CD14-positive monocyte (primary cell): ENCODE results near the gene RARRES2. TPM values are rescaled to one million over a fixed set of nuclear protein-coding genes. Genes with fewer than 3 reads are reported as not detected.

Source experiments
- DNase-seq, 3 donors: peaks; one replicate each; pipeline ENCODE4 v3.0.0-alpha.2; 2011 to 2022
- H2AFZ ChIP-seq: 2 replicates; pipeline ENCODE4 v1.6.0; 2012; ENCODE audit warnings: mild to moderate bottlenecking, low read depth, low read length, inconsistent platforms; ENCODE audit not compliant: insufficient read depth, poor library complexity, severe bottlenecking
- H3K27ac ChIP-seq, 2 donors: 1 replicate in 1 of 2; 2 replicates in 1 of 2; pipeline ENCODE4 v1.5.1; 2012 to 2013; ENCODE audit warnings: low read length in 2 of 2, control low read depth in 1 of 2, inconsistent platforms in 1 of 2, low read depth in 1 of 2, mild to moderate bottlenecking in 1 of 2
- H3K27me3 ChIP-seq, 2 donors: one replicate each; pipeline versions ENCODE4 v1.6.0 to v1.6.1; 2011 to 2013; ENCODE audit warnings: low read length in 2 of 2; ENCODE audit not compliant: control insufficient read depth in 2 of 2, insufficient read depth in 2 of 2
- H3K36me3 ChIP-seq, 2 donors: replicated peaks in 1 of 2; 1 replicate in 1 of 2; 2 replicates in 1 of 2; pipeline versions ENCODE4 v1.5.1 to v1.6.1; 2012 to 2013; ENCODE audit warnings: low read length in 2 of 2, control low read depth in 1 of 2, inconsistent platforms in 1 of 2, mild to moderate bottlenecking in 1 of 2; ENCODE audit not compliant: insufficient read depth in 2 of 2, control insufficient read depth in 1 of 2
- H3K4me1 ChIP-seq, 2 donors: 1 replicate in 1 of 2; 2 replicates in 1 of 2; pipeline versions ENCODE4 v1.5.1 to v1.6.1; 2012 to 2013; ENCODE audit warnings: low read length in 2 of 2, control low read depth in 1 of 2, inconsistent platforms in 1 of 2, mild to moderate bottlenecking in 1 of 2, moderate library complexity in 1 of 2; ENCODE audit not compliant: insufficient read depth in 2 of 2, control insufficient read depth in 1 of 2
- H3K4me2 ChIP-seq: replicated peaks from 2 replicates; pipeline ENCODE3; 2012; ENCODE audit warnings: low read length, moderate library complexity, mild to moderate bottlenecking; ENCODE audit not compliant: poor library complexity, severe bottlenecking; ENCODE audit errors: extremely low read depth
- H3K4me3 ChIP-seq, 3 experiments: fragments of 200-600 bp in 1 of 3; sonication (generic) in 1 of 3; replicated peaks in 1 of 3; 1 replicate in 2 of 3; 2 replicates in 1 of 3; pipeline ENCODE4 v1.5.1; 2011 to 2013; ENCODE audit warnings: low read length in 3 of 3, mild to moderate bottlenecking in 3 of 3, control low read depth in 2 of 3, low read depth in 2 of 3, inconsistent platforms in 1 of 3, moderate library complexity in 1 of 3
- H3K79me2 ChIP-seq: 2 replicates; pipeline ENCODE4 v1.6.0; 2012; ENCODE audit warnings: mild to moderate bottlenecking, control low read depth, inconsistent platforms, low read length, moderate library complexity; ENCODE audit not compliant: insufficient read depth
- H3K9ac ChIP-seq: 2 replicates; pipeline ENCODE4 v1.6.0; 2017; ENCODE audit warnings: low read length, mild to moderate bottlenecking; ENCODE audit not compliant: insufficient read depth, poor library complexity, severe bottlenecking
- H3K9me3 ChIP-seq, 2 donors: replicated peaks in 1 of 2; 1 replicate in 1 of 2; 2 replicates in 1 of 2; pipeline versions ENCODE4 v1.5.1 to v1.6.1; 2012 to 2013; ENCODE audit warnings: low read length in 2 of 2, control low read depth in 1 of 2; ENCODE audit not compliant: control insufficient read depth in 1 of 2, insufficient read depth in 1 of 2
- H4K20me1 ChIP-seq: 2 replicates; pipeline ENCODE4 v1.6.0; 2012; ENCODE audit warnings: mild to moderate bottlenecking, low read length, control low read depth, moderate library complexity; ENCODE audit not compliant: insufficient read depth
- H3K27ac Mint-ChIP-seq, 7 donors: one replicate each; pipeline ENCODE4 v1.8.0; 2020; ENCODE audit warnings: mild to moderate bottlenecking in 7 of 7, mixed read lengths in 7 of 7, moderate library complexity in 6 of 7, inconsistent platforms in 2 of 7
- H3K27me3 Mint-ChIP-seq, 3 donors: one replicate each; pipeline ENCODE4 v1.8.0; 2021 to 2022; ENCODE audit warnings: low read depth in 3 of 3, mild to moderate bottlenecking in 3 of 3, mixed read lengths in 3 of 3, moderate library complexity in 3 of 3, inconsistent platforms in 1 of 3
- H3K36me3 Mint-ChIP-seq, 2 donors: one replicate each; pipeline ENCODE4 v1.8.0; 2020; ENCODE audit warnings: mixed read lengths in 2 of 2, inconsistent platforms in 1 of 2, mild to moderate bottlenecking in 1 of 2
- H3K4me1 Mint-ChIP-seq: one replicate; pipeline ENCODE4 v1.8.0; 2020; ENCODE audit warnings: mild to moderate bottlenecking, mixed read lengths
- H3K4me3 Mint-ChIP-seq, 2 donors: one replicate each; pipeline ENCODE4 v1.8.0; 2020; ENCODE audit warnings: mild to moderate bottlenecking in 2 of 2, mixed read lengths in 2 of 2, moderate library complexity in 1 of 2
- H3K9me3 Mint-ChIP-seq, 7 donors: one replicate each; pipeline ENCODE4 v1.8.0; 2020 to 2022; ENCODE audit warnings: mixed read lengths in 7 of 7, mild to moderate bottlenecking in 6 of 7, moderate library complexity in 6 of 7, inconsistent platforms in 2 of 7
- CTCF ChIP-seq: fragments of 200-600 bp; IDR thresholded peaks from one replicate; pipeline ENCODE4 v1.8.0; 2022; ENCODE audit warnings: antibody characterized with exemption, mild to moderate bottlenecking
- WGBS: methylation state at CpG from one replicate; pipeline ENCODE4 v1.1.5; 2013; ENCODE audit warnings: missing lambda C conversion rate; ENCODE audit not compliant: insufficient coverage; 5-methylcytosine and 5-hydroxymethylcytosine counted together
- intact Hi-C, 2 donors: fragments of 100-400 bp; cut with micrococcal nuclease; formaldehyde crosslinking; loops; one replicate each; pipeline versions ENCODE4 v1.15.0 to v1.15.1; 2023
- polyA plus RNA-seq, 3 donors: library from polyadenylated mRNA; depleted of rRNA in 1 of 3; unstranded in 2 of 3; stranded (reverse) in 1 of 3; fragments of 300-500 nt in 2 of 3; fragments of >200 nt in 1 of 3; fragmentation: Illumina TruSeq in 2 of 3; gene quantifications; 1 replicate in 2 of 3; 2 replicates in 1 of 3; pipeline ENCODE4 v1.2.3, GENCODE V29; 2012 to 2021

Gene RARRES2
- polyA plus RNA-seq, 3 donors: not detected

- H3K79me2 ChIP-seq: no peaks in the 10 kb centered on the region
- Mint-ChIP-seq H3K27me3 (peaks cover 1 to 3% (median 3%) of the 10 kb centered on the region in 3 donors), H3K27ac (peak overlapping the region in 1 of 7 donors; percentile 56), H3K4me1 (peaks cover 46% of the 10 kb centered on the region), H3K36me3 (no peaks in the 10 kb centered on the region), H3K9me3 (no peaks in the 10 kb centered on the region), H3K4me3 (no peak overlapping the region)
- no peaks in the 10 kb centered on the region for H3K9me3 ChIP-seq
- DNase-seq: no peak
- H3K36me3 ChIP-seq: no peaks in the 10 kb centered on the region
- H3K4me3 ChIP-seq: no peak overlapping the region
- intact Hi-C loops: loop anchor here in 1 of 2 donors (10.0 kb wide), 1 partner anchor 423 kb away; no protein-coding TSS in a partner anchor
- TF ChIP-seq CTCF: no peak
- H3K9ac ChIP-seq: no peak overlapping the region
- H3K27me3 ChIP-seq: no peaks in the 10 kb centered on the region
- WGBS: 92% methylated on average over 12 of the region's 18 CpGs
- H4K20me1 ChIP-seq: no peaks in the 10 kb centered on the region
- H3K27ac ChIP-seq: no peak overlapping the region
- no peak overlapping the region for H3K4me2 ChIP-seq
- H3K4me1 ChIP-seq: peaks cover 45 to 48% of the 10 kb centered on the region in 2 donors
- no peak overlapping the region for H2AFZ ChIP-seq
These were observed 20.6 kb upstream of the RARRES2 start for GRCh38 chr7:150361807-150362621.

DNA sequence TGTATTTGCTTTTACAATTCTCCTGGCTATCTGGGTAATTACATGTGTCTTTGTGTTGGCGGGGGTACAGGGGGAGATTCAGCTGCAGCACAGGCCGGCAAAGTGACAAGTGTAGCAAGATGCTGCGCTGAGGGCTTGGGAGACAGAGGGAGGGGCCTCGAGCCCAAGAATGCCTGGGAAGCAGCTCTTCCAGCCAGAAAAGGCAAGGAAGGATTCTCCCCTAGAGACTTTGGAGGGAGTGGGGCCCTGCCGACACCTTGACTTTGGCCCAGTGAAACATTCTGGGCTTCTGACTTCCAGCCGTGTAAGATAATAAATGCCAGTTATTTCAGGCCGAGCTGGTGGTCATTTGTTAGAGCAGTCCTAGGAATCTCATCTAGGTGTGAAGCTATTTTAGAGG is 20.0 kb upstream of the RARRES2 start:
- Histone ChIP-seq H3K27ac (no peak overlapping the region), H3K79me2 (no peaks in the 10 kb centered on the region), H3K4me2 (no peak overlapping the region), H3K27me3 (no peaks in the 10 kb centered on the region), H3K9me3 (no peaks in the 10 kb centered on the region), H3K4me1 (peaks cover 39 to 42% of the 10 kb centered on the region in 2 donors), H3K9ac (no peak overlapping the region), H2AFZ (no peak overlapping the region), H3K36me3 (no peaks in the 10 kb centered on the region), H4K20me1 (no peaks in the 10 kb centered on the region), H3K4me3 (no peak overlapping the region)
- Mint-ChIP-seq H3K27me3 (peaks cover 1 to 3% (median 3%) of the 10 kb centered on the region in 3 donors), H3K27ac (no peak overlapping the region), H3K4me1 (peaks cover 45% of the 10 kb centered on the region), H3K36me3 (no peaks in the 10 kb centered on the region), H3K9me3 (no peaks in the 10 kb centered on the region), H3K4me3 (no peak overlapping the region)
- no peak for TF ChIP-seq CTCF
- WGBS: 94% methylated on average over 7 of the region's 7 CpGs
- intact Hi-C loops: loop anchor here in 1 of 2 donors (10.0 kb wide), 1 partner anchor 423 kb away; no protein-coding TSS in a partner anchor
- DNase-seq: no peak
